Measurements from ENCODE around the gene ME3. TPM values are rescaled to one million over a fixed set of nuclear protein-coding genes. Genes with fewer than 3 reads are reported as not detected.

Gene ME3
- total and polyA plus RNA-seq, 4 donors = 1.4 to 7.2 (median 2.3) TPM

DNA sequence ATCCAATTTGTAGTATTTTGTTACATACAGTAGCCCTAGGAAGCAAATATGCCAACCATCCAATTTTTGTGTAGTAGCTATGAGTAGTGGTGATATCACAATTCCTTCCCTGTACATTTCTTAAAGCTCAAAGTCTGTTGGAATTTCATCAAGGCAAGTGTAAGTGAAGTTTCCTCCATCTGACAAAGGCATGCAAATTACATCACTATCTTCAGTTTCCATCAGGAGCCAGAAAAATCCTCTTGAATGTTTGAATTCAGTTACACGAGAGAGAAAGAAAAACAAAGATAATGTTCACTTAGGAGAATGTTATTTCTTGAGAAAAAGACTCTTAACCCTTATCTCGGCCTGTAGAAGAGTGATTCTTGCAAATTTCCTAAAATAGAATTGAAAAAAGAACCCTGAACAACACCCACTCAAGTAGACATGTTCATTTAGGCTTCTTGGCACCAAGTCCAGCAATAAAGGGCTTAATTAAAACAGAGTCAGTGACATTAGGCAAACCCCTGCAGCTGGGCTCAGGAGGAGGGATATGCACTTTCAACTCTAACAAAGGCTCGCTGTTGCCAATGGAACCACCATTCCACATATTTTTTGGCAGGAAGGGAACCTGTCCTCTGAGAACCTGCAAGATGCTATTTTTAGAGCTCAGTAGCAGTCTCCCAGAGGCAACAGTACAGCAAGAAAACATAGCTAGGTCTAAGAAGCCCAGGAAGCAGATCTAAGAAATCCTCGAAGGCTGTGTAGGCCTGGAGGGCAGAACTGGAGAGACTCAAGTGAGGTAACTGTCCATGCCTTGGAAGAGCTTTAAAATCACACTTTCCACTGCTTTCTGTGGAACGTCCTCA, 153.1 kb downstream of the ME3 start:
- no peak for DNase-seq (ENCODE audit: low spot score)
- peak; percentile 53 for TF ChIP-seq NR2F2 (IDR thresholded peaks at IDR 0.05)
- no peak for TF ChIP-seq JUND (IDR thresholded peaks at IDR 0.05)
- no peak for TF ChIP-seq CTCF (IDR thresholded peaks at IDR 0.05; ENCODE audit: low read depth, low read length, missing input control)
- TF ChIP-seq EGR1 (IDR thresholded peaks at IDR 0.05; ENCODE audit: low read depth in 2 of 2) = no peak
- TF ChIP-seq SP1 (IDR thresholded peaks at IDR 0.05) = peak; percentile 4
- no peak for TF ChIP-seq ATF3 (IDR thresholded peaks at IDR 0.05)
- TF ChIP-seq RXRA (IDR thresholded peaks at IDR 0.05) = peak in 1 of 2 donors; percentile 8
- TF ChIP-seq HNF4A (conservative IDR thresholded peaks at IDR 0.05) = no peak
- no peak for TF ChIP-seq FOXA2 (IDR thresholded peaks at IDR 0.05)
- H3K9me3 ChIP-seq (ENCODE audit: control insufficient read depth in 4 of 4, low read length in 3 of 4) = no peaks in the 10 kb centered on the region
- H3K27ac ChIP-seq (ENCODE audit: low read depth in 1 of 2, low read length in 2 of 2) = peak overlapping the region in 1 of 2 donors; percentile 51
- H3K4me3 ChIP-seq (ENCODE audit: low read depth in 1 of 3, low read length in 3 of 3) = no peak overlapping the region
- no peaks in the 10 kb centered on the region for H3K36me3 ChIP-seq (ENCODE audit: control insufficient read depth in 4 of 4, insufficient read depth in 3 of 4, low read depth in 1 of 4, low read length in 3 of 4)
- H3K27me3 ChIP-seq (ENCODE audit: control insufficient read depth in 4 of 4, insufficient read depth in 4 of 4, low read length in 3 of 4) = no peaks in the 10 kb centered on the region
- peaks cover 0 to 10% (median 0%) of the 10 kb centered on the region in 4 donors for H3K4me1 ChIP-seq (ENCODE audit: control insufficient read depth in 4 of 4, insufficient read depth in 4 of 4, low read length in 3 of 4)
- H3K9ac ChIP-seq (ENCODE audit: low read depth in 1 of 2, low read length in 2 of 2) = no peak overlapping the region
- 87% methylated on average over 5 of the region's 5 CpGs for WGBS

DNA sequence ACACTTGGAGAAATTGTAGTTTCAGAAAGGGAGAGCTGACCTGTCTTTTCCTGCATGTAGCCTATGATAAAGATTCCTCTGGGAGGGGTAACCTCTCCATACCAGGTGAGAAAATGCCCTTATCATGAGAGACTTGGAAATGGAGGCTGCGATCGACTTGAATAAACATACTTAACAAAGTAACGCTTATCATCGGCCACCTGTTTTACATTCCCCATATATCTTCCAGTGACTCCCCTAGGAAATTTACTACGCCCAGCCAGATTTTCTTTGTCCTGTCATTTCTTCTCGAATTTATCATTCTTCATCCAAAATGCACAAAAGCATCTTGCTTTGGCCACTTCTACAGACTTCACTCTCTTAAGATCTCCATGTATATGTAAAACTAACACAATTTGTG, 154.2 kb downstream of the ME3 start:
- DNase-seq (ENCODE audit: low spot score) = no peak
- TF ChIP-seq, protein P1, sequence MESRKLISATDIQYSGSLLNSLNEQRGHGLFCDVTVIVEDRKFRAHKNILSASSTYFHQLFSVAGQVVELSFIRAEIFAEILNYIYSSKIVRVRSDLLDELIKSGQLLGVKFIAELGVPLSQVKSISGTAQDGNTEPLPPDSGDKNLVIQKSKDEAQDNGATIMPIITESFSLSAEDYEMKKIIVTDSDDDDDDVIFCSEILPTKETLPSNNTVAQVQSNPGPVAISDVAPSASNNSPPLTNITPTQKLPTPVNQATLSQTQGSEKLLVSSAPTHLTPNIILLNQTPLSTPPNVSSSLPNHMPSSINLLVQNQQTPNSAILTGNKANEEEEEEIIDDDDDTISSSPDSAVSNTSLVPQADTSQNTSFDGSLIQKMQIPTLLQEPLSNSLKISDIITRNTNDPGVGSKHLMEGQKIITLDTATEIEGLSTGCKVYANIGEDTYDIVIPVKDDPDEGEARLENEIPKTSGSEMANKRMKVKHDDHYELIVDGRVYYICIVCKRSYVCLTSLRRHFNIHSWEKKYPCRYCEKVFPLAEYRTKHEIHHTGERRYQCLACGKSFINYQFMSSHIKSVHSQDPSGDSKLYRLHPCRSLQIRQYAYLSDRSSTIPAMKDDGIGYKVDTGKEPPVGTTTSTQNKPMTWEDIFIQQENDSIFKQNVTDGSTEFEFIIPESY (IDR thresholded peaks at IDR 0.05) = no peak
- no peak for TF ChIP-seq REST (IDR thresholded peaks at IDR 0.05)
- no peak for TF ChIP-seq EGR1 (IDR thresholded peaks at IDR 0.05; ENCODE audit: low read depth in 2 of 2)
- TF ChIP-seq GABPA (IDR thresholded peaks at IDR 0.05 in 1 of 2, conservative IDR thresholded peaks at IDR 0.05 in 1 of 2) = no peak
- no peak for TF ChIP-seq MAX (IDR thresholded peaks at IDR 0.05)
- TF ChIP-seq FOXA2 (IDR thresholded peaks at IDR 0.05) = no peak
- TF ChIP-seq JUND (IDR thresholded peaks at IDR 0.05) = no peak
- no peak for TF ChIP-seq TAF1 (conservative IDR thresholded peaks at IDR 0.05)
- TF ChIP-seq HNF4A (conservative IDR thresholded peaks at IDR 0.05) = no peak
- no peak for TF ChIP-seq NR2F2 (IDR thresholded peaks at IDR 0.05)
- no peak for TF ChIP-seq FOXA1 (IDR thresholded peaks at IDR 0.05)
- TF ChIP-seq CTCF (IDR thresholded peaks at IDR 0.05; ENCODE audit: low read depth, low read length, missing input control) = no peak
- no peak for TF ChIP-seq RXRA (IDR thresholded peaks at IDR 0.05)
- WGBS = 87% methylated on average over 6 of the region's 6 CpGs

More for the DNA sequence above, 154.2 kb downstream of the ME3 start:
- Histone ChIP-seq H3K36me3 (ENCODE audit: control insufficient read depth in 4 of 4, insufficient read depth in 3 of 4, low read depth in 1 of 4, low read length in 3 of 4) (no peaks in the 10 kb centered on the region), H3K27ac (ENCODE audit: low read depth in 1 of 2, low read length in 2 of 2) (no peak overlapping the region), H3K4me1 (ENCODE audit: control insufficient read depth in 4 of 4, insufficient read depth in 4 of 4, low read length in 3 of 4) (peaks cover 0 to 6% (median 0%) of the 10 kb centered on the region in 4 donors), H3K9me3 (ENCODE audit: control insufficient read depth in 4 of 4, low read length in 3 of 4) (no peaks in the 10 kb centered on the region), H3K27me3 (ENCODE audit: control insufficient read depth in 4 of 4, insufficient read depth in 4 of 4, low read length in 3 of 4) (no peaks in the 10 kb centered on the region), H3K9ac (ENCODE audit: low read depth in 1 of 2, low read length in 2 of 2) (no peak overlapping the region), H3K4me3 (ENCODE audit: low read depth in 1 of 3, low read length in 3 of 3) (no peak overlapping the region)

Measured in liver (tissue), 9 donors.